Activated CD8-positive, alpha-beta memory T cell treated with anti-CD3 and anti-CD28 coated beads, Interleukin-2, amount 50 U/mL, for 24 hours (primary cell): Measurements from ENCODE around the gene IMMT.
"Not testable (repeated sequence)": the region's sequence is repeated elsewhere in the genome, so short reads cannot be mapped to it uniquely, and the experiment has no call there.

ENCODE experiments used
- DNase-seq: peaks from one replicate; pipeline ENCODE4 v3.0.0-alpha.2; 2020; ENCODE audit errors: extremely low read depth

The IMMT gene

GRCh38 chr2:86201671-86202335, 6.5 kb upstream of the IMMT start:
- DNase-seq = no peak

GRCh38 chr2:86200564-86200963, 5.3 kb upstream of the IMMT start:
- not testable (repeated sequence) for DNase-seq

- no peak for DNase-seq
These were observed 4.5 kb upstream of the IMMT start for GRCh38 chr2:86199834-86200177.

- no peak for DNase-seq
These were observed 636 bp upstream of the IMMT start for GRCh38 chr2:86195808-86196387.

- no peak for DNase-seq
These were observed 559 bp downstream of the IMMT start for GRCh38 chr2:86194751-86195054.

GRCh38 chr2:86193901-86194567, 1.2 kb downstream of the IMMT start:
- no peak for DNase-seq

GRCh38 chr2:86189782-86190416, 5.4 kb downstream of the IMMT start:
- no peak for DNase-seq

- DNase-seq = no peak
These were observed 8.8 kb downstream of the IMMT start for GRCh38 chr2:86186431-86186830.

GRCh38 chr2:86185517-86186212, 9.6 kb downstream of the IMMT start:
- DNase-seq = no peak

GRCh38 chr2:86176597-86176996, 18.7 kb downstream of the IMMT start:
- DNase-seq = no peak

GRCh38 chr2:86175828-86176227, 19.4 kb downstream of the IMMT start:
- DNase-seq = no peak

GRCh38 chr2:86174445-86174844, 20.8 kb downstream of the IMMT start:
- DNase-seq = no peak

GRCh38 chr2:86172610-86173009, 22.7 kb downstream of the IMMT start:
- DNase-seq = no peak

GRCh38 chr2:86171295-86171694, 24.0 kb downstream of the IMMT start:
- no peak for DNase-seq

- no peak for DNase-seq
These were observed 24.8 kb downstream of the IMMT start for GRCh38 chr2:86170449-86170848.

GRCh38 chr2:86160156-86160952, 34.9 kb downstream of the IMMT start:
- no peak for DNase-seq

- no peak for DNase-seq
These were observed 37.0 kb downstream of the IMMT start for GRCh38 chr2:86158286-86158685.

- DNase-seq = no peak
These were observed 38.2 kb downstream of the IMMT start for GRCh38 chr2:86157009-86157556.

- DNase-seq = no peak
These were observed 44.8 kb downstream of the IMMT start for GRCh38 chr2:86150502-86150901.

- DNase-seq = no peak
These were observed 47.5 kb downstream of the IMMT start for GRCh38 chr2:86147793-86148192.

GRCh38 chr2:86143926-86144685, 51.2 kb downstream of the IMMT start:
- no peak for DNase-seq
